Activated T-cell treated with anti-CD3 and anti-CD28 coated beads for 48 hours (primary cell): Measurements from ENCODE around the gene KRT2.
"Not testable (repeated sequence)": the region's sequence is repeated elsewhere in the genome, so short reads cannot be mapped to it uniquely, and the experiment has no call there.

Experiments
- DNase-seq: peaks from one replicate; pipeline ENCODE4 v3.0.0-alpha.2; 2020; ENCODE audit warnings: low read depth

The KRT2 gene

GRCh38 chr12:52684431-52684830, 32.4 kb upstream of the KRT2 start:
- no peak for DNase-seq

DNA sequence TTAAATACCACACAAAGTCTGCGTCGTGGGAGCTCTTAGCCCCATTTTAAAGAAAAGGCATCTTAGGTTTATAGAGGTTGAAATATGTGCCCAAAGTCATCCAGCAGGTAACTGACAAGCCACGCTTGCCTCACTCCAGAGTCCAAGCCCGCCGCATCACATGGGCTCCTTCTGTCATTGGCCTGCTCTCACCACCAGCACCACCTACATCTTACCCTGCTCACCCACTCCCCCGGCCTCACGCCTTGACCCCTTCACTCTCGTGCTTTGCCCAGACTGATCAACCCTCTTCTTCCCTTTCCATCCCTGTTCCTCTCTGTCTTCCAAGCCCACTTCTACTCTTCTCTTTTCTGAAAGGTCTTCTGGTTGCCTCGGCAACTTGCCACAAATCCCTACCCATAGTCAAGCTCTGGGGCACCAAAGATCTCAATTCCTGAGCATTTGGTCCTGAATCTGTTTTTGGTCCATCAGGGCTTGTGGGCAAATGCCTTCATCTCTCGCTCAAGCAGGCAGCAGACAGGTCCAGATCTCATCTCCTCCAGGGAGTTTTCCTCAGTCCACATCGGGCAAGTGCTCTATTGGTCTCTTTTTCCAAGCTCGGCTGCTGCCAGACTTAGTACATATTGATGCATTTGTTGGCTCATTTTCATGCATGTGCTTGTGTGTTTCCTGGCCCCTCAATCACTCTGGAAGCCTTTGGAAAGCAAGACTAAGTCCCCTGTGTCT, 31.7 kb upstream of the KRT2 start:
- no peak for DNase-seq

DNA sequence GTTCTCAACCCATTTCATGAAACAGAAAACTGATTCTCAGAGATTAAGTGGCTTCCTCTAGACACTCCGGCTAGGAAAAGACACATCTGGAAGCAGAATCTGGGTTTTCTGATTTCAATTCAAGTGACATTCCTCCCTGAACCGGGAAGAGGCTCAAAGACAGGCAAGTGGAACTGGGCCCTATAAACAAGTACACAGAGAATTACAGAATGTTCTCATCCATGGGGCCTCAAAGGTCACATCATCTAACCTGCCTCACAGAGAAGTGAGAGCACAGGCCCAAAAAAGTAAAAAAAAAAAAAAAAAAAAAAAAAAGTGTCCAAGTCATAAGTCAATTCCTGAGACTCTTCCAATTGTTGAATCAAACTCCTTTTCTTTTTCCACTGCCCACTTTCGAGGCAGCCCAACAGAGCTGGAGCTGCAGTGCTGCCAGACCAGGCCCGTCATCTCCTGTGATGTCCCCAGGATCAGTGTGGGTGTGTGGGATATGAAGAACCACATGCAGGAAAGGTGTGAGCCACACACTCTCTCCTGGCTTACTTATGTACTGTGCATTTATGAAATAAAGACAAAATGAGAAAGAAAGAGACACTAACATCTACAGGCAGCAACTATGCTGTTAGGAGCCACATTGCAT, 31.0 kb upstream of the KRT2 start:
- DNase-seq: no peak

GRCh38 chr12:52682381-52682660, 30.3 kb upstream of the KRT2 start:
- no peak for DNase-seq

- no peak for DNase-seq
Observed at GRCh38 chr12:52681526-52682380, 29.7 kb upstream of the KRT2 start.

- DNase-seq: no peak
Observed at GRCh38 chr12:52680363-52680762, 28.4 kb upstream of the KRT2 start, which contains the start of gene KRT1. Gene KRT1 (minus strand): TSS chr12:52680407. CDS start chr12:52680348, 59 bp downstream.

DNA sequence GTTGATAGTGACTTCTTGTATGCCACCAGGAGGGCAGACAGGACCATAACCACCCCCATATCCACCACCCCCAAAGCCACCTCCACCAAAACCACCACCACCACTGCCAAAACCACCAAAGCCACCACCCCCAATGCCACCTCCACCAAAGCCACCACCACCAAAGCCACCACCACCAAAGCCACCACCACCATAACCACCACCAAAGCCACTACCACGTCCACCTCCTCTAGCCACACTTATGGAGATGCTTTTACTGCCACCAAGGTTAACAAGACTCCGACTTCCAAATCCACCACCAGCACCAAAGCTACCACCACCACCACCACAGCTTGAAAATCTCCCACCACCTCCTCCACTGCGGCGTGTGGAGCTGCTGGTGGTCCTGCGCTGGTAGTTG, 27.9 kb upstream of the KRT2 start:
- DNase-seq: no peak

DNA sequence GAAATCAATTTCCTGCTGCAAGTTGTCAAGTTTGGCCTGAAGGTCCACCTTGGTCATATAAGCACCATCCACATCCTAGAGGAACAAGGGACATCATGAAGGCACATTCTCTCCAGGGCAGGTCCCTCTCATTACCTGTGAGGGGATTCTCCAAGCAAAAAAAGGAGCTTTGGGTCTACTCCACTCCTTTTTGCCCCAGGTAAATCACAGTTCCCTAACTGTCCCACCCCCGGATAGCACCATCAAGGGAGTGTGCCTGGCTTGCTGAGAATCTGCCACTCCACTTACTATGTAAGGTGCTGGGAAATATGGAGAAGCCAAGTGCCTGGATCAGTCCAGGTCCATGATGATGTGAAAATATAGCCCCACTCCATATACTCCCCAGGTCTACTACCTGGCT, 25.7 kb upstream of the KRT2 start:
- DNase-seq: no peak

DNA sequence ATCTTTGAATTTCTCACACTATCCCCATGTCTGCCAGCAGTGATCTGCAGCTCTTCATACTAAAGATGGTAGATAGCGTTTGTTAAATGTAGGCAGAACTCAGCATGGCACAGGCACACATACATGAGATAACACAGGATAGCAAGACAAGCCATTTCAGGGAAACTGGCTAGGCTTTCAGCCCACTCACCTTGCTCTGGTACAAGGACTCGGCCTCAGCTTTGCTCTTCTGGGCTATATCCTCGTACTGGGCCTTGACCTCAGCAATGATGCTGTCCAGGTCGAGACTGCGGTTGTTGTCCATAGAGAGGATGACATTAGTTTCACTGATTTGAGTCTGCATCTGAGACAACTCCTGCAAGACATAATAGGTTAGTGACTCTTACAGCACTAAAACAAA, 25.1 kb upstream of the KRT2 start:
- no peak for DNase-seq

DNA sequence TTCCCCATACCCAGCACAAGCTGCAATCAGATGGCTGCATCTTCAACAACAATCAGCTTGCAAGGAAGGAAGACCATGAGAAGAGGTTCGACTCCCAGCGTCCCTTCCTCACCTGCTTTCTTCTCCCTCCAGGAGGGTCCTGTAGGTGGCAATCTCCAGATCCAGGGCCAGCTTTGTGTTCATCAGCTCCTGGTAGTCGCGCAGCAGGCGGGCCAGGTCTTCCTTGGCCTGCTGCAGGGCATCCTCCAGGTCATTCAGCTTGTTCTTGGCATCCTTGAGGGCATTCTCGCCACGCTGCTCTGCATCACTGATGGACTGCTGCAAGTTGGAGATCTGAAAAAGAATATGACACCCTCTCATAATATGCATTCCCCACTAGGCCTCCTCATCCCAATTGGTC, 24.2 kb upstream of the KRT2 start:
- DNase-seq: no peak

- DNase-seq: no peak
Observed at GRCh38 chr12:52675301-52675701, 23.3 kb upstream of the KRT2 start.

DNA sequence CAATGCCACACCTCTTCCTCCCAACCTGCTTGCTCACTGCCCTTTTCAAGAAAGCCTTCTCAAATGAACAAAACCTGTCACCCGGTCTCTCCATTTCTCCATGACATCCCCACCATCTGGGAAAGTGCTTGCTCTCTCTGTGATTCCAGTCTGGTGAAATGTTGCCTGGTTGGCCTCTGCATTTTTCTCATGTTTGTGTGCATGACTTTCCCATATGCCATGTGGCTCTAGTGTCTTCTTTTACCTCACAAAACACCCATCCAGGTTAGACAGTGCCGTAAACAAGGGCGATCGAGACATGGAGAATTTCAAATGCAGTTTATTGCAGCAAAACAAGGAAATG, 22.4 kb upstream of the KRT2 start:
- DNase-seq: no peak

DNA sequence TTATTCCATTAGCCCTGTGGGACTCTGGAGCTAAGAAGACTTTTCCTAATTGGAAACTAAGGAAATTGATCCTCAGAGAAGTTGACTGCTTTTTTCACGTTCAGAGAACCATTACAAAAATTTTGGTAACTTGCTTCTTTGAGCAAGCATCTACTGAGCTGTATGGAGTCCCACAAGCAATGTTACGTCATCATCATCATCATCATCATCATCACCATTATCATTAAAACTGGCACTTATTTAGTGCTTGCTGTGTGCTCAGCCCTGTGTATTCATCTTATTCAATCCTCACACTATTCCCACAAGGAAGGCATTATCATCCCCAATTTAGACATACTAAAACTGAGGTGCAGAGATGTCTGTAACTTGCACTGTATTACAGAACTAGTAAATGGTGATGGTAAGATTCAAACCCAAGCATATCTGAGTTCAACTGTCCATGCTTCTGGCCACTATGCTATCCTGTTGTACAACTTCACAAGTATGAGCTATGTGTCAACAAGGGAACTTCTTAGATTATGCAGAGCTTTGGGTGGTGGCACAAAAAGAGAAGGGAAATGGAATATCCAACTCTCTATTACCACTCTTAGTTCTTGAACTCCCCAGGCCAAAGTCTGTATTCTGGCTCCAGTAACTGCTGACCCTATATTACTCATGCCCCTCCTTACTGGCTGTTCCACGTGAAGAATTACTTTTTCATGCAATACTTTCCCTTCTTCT, 21.9 kb upstream of the KRT2 start:
- no peak for DNase-seq

- DNase-seq: no peak
Observed at GRCh38 chr12:52673217-52673616, 21.2 kb upstream of the KRT2 start.

DNA sequence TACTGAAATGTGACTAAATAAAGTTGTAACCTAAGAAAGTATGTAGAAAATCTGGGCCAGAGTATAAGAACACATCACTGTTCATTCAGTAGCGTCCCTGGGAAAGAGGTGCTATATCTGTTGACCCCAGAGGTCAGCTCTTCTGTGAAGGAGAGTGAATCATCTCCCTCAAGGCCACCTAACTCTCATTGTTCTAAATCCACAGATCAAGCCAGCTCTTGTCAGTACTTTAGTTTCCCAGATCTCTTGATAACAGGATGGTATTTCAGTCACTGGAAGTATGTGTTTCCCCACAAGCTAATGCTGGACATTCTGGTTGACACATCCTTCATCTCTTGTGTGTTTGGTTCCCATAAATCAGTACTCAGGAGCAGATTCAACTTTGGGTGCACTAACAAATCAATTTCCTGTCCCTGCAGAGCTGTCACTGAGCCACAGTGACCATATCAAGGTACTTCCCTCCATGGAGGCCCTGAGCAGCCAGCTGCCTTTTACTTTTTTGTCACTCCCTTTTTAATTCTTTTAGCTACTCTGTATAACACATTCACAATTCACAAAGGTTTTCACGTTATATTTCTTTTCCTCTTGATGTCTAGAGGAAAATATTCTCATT, 20.4 kb upstream of the KRT2 start:
- no peak for DNase-seq

- DNase-seq: no peak
Observed at GRCh38 chr12:52670961-52671360, 18.9 kb upstream of the KRT2 start.

DNA sequence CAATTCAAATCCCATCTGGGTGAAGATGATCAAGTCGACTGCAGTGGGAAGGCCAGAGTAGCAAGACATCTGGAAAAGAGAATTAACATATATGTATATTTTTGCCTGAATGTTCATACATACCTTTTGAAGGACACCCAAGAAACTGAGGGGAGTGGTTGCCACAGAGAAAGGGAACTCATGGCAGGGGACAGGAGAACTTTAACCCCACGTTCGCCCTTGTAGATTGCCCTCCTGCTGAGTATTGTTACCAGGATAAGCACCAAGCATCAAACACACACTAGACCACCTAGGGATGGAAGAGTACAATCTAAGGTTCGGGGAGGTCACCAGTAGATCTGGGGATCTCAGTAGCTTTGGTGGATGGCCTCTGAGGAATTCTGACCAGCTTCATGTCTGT, 18.5 kb upstream of the KRT2 start:
- no peak for DNase-seq

GRCh38 chr12:52669941-52670340, 17.9 kb upstream of the KRT2 start:
- DNase-seq: not testable (repeated sequence)

DNA sequence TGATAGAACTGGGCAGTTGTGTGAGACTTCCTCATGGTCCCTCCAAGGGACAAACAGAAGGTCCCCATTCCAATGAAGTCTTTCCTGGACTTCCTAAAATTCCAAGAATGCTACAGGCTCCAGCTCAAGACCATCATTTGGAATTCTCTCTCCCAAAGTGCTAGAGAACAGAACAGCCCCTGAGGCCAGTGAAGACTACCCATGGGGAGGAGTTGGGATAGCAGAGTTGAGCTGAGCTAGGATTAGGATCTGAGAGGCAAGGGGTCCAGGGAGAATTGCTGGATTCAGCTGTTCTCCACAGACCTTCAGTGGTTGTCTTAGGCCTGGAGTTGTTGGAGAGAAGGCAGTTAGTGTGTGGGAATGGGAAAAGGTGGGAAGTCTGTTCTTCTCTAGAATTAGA, 17.4 kb upstream of the KRT2 start:
- no peak for DNase-seq

- DNase-seq: no peak
Observed at GRCh38 chr12:52667931-52668330, 15.9 kb upstream of the KRT2 start.

GRCh38 chr12:52667509-52667908, 15.5 kb upstream of the KRT2 start:
- no peak for DNase-seq

- no peak for DNase-seq
Observed at GRCh38 chr12:52666471-52666870, 14.5 kb upstream of the KRT2 start.
